Prostate gland (tissue), 2 donors: ENCODE measurements around the gene SNX9. TPM values are rescaled to one million over a fixed set of nuclear protein-coding genes. Genes with fewer than 3 reads are reported as not detected.
"Not testable (repeated sequence)": the region's sequence is repeated elsewhere in the genome, so short reads cannot be mapped to it uniquely, and the experiment has no call there.

ENCODE experiments used
- DNase-seq: peaks from one replicate; pipeline ENCODE4 v3.0.0-alpha.2; 2019; ENCODE audit warnings: low spot score
- H3K27ac ChIP-seq, 2 donors: fragments of 200-600 bp; sonication (generic); 2 replicates each; pipeline ENCODE4 v1.5.1; 2017 to 2019
- H3K27me3 ChIP-seq: fragments of 200-600 bp; sonication (generic); replicated peaks from 2 replicates; pipeline ENCODE4 v1.5.1; 2019; ENCODE audit not compliant: insufficient read depth
- H3K36me3 ChIP-seq, 2 donors: fragments of 200-600 bp; sonication (generic); 1 replicate in 1 of 2; 2 replicates in 1 of 2; pipeline versions ENCODE4 v1.5.1 to v1.8.1; 2017 to 2019
- H3K4me1 ChIP-seq: fragments of 200-600 bp; sonication (generic); replicated peaks from 2 replicates; pipeline ENCODE4 v1.5.1; 2019
- H3K4me3 ChIP-seq, 2 donors: fragments of 200-600 bp; sonication (generic); 2 replicates each; pipeline ENCODE4 v1.5.1; 2017 to 2019
- H3K9me3 ChIP-seq: fragments of 200-600 bp; sonication (generic); 2 replicates; pipeline ENCODE4 v1.5.1; 2017
- CTCF ChIP-seq, 4 experiments: fragments of 200-600 bp in 2 of 4; fragments of 450-650 bp in 2 of 4; sonication (generic) in 2 of 4; IDR thresholded peaks; 1 replicate in 3 of 4; 2 replicates in 1 of 4; pipeline ENCODE4 v1.5.1; 2016 to 2019; ENCODE audit warnings: antibody characterized with exemption in 4 of 4, mild to moderate bottlenecking in 2 of 4, moderate library complexity in 2 of 4
- POLR2A ChIP-seq: fragments of 450-650 bp; IDR thresholded peaks from one replicate; pipeline ENCODE4 v1.6.1; 2016; ENCODE audit warnings: antibody characterized with exemption, mild to moderate bottlenecking
- POLR2AphosphoS5 ChIP-seq: sonication (generic); formaldehyde crosslinking; IDR thresholded peaks from one replicate; pipeline ENCODE4 v1.6.1; 2017; ENCODE audit warnings: antibody characterized with exemption
- WGBS: methylation state at CpG from one replicate; pipeline ENCODE4 v1.1.5; 2018; 5-methylcytosine and 5-hydroxymethylcytosine counted together
- intact Hi-C: fragments of 100-400 bp; cut with DNase I; formaldehyde crosslinking; loops from one replicate; pipeline ENCODE4 v1.14.2; 2022
- total RNA-seq, 2 donors: library from RNA; depleted of rRNA; stranded (reverse); fragments of >200 nt; gene quantifications; one replicate each; pipeline ENCODE4 v1.1.0, GENCODE V29; 2016

SNX9 gene
- total RNA-seq, 2 donors from 2014 or later: 39.2 to 40.6 TPM

GRCh38 chr6:157946053-157946617 is 123.1 kb downstream of the SNX9 start:
- Histone ChIP-seq H3K27me3 (no peaks in the 10 kb centered on the region), H3K36me3 (peaks cover 0 to 2% of the 10 kb centered on the region in 2 donors), H3K4me3 (no peak overlapping the region), H3K4me1 (no peaks in the 10 kb centered on the region), H3K27ac (no peak overlapping the region), H3K9me3 (no peaks in the 10 kb centered on the region)
- WGBS: 91% methylated on average over 6 of the region's 6 CpGs
- no peak for TF ChIP-seq CTCF (IDR thresholded peaks at IDR 0.05)
- intact Hi-C loops: loop anchor here (10.0 kb wide), 1 partner anchor 191 kb away; no protein-coding TSS in a partner anchor
- no peak for DNase-seq

GRCh38 chr6:157946865-157947532 is 124.0 kb downstream of the SNX9 start:
- DNase-seq: no peak
- H3K36me3 ChIP-seq: no peaks in the 10 kb centered on the region
- no peak overlapping the region for H3K4me3 ChIP-seq
- no peak overlapping the region for H3K27ac ChIP-seq
- H3K4me1 ChIP-seq: no peaks in the 10 kb centered on the region
- no peaks in the 10 kb centered on the region for H3K9me3 ChIP-seq
- intact Hi-C loops: loop anchor here (10.0 kb wide), 1 partner anchor 192 kb away; no protein-coding TSS in a partner anchor
- TF ChIP-seq CTCF (IDR thresholded peaks at IDR 0.05): peak in 3 of 4 experiments; percentile 24 to 47 (median 31)
- TF ChIP-seq POLR2AphosphoS5: no peak
- H3K27me3 ChIP-seq: no peaks in the 10 kb centered on the region
- 40% methylated on average over 5 of the region's 5 CpGs for WGBS

GRCh38 chr6:157950899-157951298 is 127.9 kb downstream of the SNX9 start:
- H3K9me3 ChIP-seq, H3K4me3 ChIP-seq, intact Hi-C loops, DNase-seq, H3K4me1 ChIP-seq, H3K27ac ChIP-seq, H3K27me3 ChIP-seq, H3K36me3 ChIP-seq: not testable (repeated sequence)
- 88% methylated on average over 1 of the region's 1 CpG for WGBS

GRCh38 chr6:157951828-157952227 is 128.8 kb downstream of the SNX9 start:
- H3K9me3 ChIP-seq: no peaks in the 10 kb centered on the region
- H3K36me3 ChIP-seq: no peaks in the 10 kb centered on the region
- no peak for DNase-seq
- WGBS: 87% methylated on average over 9 of the region's 9 CpGs
- intact Hi-C loops: no loop called here
- peaks cover 4% of the 10 kb centered on the region for H3K4me1 ChIP-seq
- no peak overlapping the region for H3K4me3 ChIP-seq
- H3K27ac ChIP-seq: no peak overlapping the region
- no peak for TF ChIP-seq CTCF (IDR thresholded peaks at IDR 0.05)
- TF ChIP-seq POLR2AphosphoS5: no peak
- TF ChIP-seq POLR2A: no peak
- H3K27me3 ChIP-seq: no peaks in the 10 kb centered on the region

- no peak for DNase-seq
Observed at GRCh38 chr6:157952861-157953351, 129.9 kb downstream of the SNX9 start.

More at GRCh38 chr6:157952861-157953351, 129.9 kb downstream of the SNX9 start:
- 87% methylated on average over 7 of the region's 7 CpGs for WGBS
- H3K27me3 ChIP-seq: no peaks in the 10 kb centered on the region
- intact Hi-C loops: no loop called here
- H3K9me3 ChIP-seq: no peaks in the 10 kb centered on the region
- H3K4me3 ChIP-seq: no peak overlapping the region
- TF ChIP-seq POLR2AphosphoS5 (no peak), CTCF (IDR thresholded peaks at IDR 0.05) (no peak), POLR2A (no peak)
- no peaks in the 10 kb centered on the region for H3K36me3 ChIP-seq
- peaks cover 4% of the 10 kb centered on the region for H3K4me1 ChIP-seq
- H3K27ac ChIP-seq: no peak overlapping the region
